GM18507 (cell line): ENCODE data around the gene FBXW5.

Source experiments
- DNase-seq: peaks from one replicate; pipeline ENCODE4 v3.0.0; 2011; ENCODE audit warnings: low read depth; ENCODE audit not compliant: insufficient read length; ENCODE audit errors: extremely low spot score
- FAIRE-seq: peaks from 2 replicates; lab custom pipeline; 2011; peaks lifted over from hg19 to GRCh38; lab: Jason Lieb, UNC

FBXW5 gene

GRCh38 chr9:136939996-136940525 is 4.5 kb downstream of the FBXW5 start:
- FAIRE-seq (no peak), DNase-seq (no peak)

DNA sequence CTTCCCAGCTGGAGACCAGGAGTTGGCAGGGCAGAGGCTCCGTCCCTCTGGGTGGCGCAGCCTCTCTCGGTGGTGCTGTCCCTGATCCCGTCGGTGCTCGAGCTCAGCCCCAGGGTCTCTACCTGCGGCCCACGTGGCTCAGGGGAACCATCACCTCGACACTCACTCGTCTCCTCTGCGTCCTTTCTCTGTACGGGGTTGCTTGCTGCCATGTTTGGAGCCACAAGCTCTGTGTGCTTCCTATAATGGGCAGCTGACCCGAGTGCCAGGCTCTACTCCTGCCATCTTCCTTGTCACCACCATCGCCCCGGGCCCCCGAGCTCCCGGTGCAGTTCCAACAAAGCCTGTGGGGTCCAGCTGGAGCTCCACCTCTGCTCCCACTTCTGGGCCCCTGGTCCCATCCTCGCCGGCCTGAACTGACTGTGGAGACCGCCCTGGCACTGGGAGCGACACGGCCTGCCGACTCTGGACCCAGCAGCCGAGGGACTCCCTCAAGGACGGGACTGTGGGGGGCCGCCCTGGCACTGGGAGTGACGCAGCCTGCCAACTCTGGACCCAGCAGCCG is 5.0 kb downstream of the FBXW5 start:
- DNase-seq (no peak), FAIRE-seq (no peak)

DNA sequence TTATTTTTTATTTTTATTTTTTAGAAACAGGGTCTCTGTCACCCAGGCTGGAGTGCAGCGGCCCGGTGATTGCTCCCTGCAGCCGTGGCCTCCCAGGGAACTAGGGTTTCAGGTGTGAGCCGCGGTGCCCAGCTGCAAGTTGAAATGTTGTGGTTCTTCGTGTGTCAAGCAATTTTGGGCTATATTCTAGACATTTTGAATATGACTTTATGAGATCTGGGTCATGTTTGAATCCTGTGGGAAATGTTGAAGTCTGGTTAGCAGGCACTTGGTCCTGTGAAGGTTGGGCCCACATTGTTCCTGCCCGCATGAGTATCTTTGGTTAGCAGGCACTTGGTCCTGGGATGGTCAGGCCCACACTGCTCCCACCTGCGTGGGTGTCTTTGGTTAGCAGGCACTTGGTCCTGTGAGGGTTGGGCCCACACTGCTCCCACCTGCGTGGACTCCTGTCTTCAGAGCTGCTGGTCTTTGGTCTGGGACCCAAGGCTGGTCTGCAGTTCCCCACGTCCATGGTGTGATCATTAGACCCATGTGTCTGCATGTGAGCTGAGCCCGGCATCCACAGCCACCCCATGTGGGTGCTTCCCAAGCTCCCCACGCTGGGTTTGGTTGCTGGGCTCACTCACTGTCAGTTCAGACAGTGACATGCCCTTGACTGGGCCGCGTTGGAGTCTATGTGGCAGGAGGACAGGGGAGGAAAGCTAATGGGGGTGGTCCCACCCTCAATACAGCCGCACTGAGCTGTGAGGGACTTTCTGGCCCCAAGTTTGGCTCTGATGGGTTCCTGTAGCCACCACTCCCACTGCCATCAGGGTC is 7.1 kb downstream of the FBXW5 start:
- DNase-seq, result no peak
- FAIRE-seq, result no peak

GRCh38 chr9:136936645-136937170 is 7.8 kb downstream of the FBXW5 start:
- DNase-seq (no peak), FAIRE-seq (no peak)

- FAIRE-seq, result no peak
- no peak for DNase-seq
These were observed 8.9 kb downstream of the FBXW5 start for GRCh38 chr9:136935651-136936050.

DNA sequence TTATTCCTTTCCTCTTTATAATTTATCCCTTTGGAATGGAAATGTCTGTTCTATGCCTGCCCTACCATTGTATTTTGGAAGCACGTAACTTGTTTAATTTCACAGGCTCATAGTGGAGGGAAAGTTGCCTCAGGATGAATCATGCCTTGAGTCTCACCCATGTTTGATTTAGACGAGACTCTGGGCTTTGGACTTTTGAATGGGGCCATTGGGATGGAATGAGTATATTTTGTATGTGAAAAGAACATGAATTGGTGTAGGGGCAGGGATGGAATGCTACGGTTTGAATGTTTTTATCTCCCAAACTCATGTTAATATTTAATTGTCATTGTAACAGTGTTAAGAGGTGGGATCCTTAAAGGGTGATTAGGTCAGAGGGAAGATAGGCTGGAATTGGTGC is 10.3 kb downstream of the FBXW5 start:
- DNase-seq (no peak), FAIRE-seq (no peak)

GRCh38 chr9:136931611-136932130 is 12.9 kb downstream of the FBXW5 start:
- FAIRE-seq, result no peak
- DNase-seq, result no peak

- DNase-seq (no peak), FAIRE-seq (no peak)
These were observed 14.5 kb downstream of the FBXW5 start for GRCh38 chr9:136930014-136930413.

DNA sequence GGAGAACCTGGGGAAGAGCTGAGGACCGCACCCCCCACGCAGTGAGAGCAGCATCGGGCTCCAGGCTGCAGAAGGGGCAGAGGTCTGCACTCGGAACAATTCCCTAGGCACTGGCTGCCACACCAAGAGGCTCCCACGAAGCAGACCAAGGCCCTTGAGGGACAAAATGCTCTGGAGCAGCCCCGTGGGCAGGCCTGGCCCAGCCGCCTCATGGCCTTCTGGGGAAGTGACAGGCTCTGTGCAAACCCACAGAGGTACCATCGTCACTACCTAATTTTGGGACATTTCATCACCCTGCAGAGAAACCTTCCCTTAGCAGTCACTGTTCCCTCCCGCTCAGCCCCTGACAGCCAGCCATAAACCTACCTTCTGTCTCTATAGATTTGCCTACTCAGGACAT is 15.9 kb downstream of the FBXW5 start:
- FAIRE-seq, result no peak
- DNase-seq, result no peak

- no peak for FAIRE-seq
- DNase-seq, result no peak
These were observed 16.9 kb downstream of the FBXW5 start for GRCh38 chr9:136927343-136928271.

GRCh38 chr9:136926749-136927148 is 17.8 kb downstream of the FBXW5 start:
- no peak for FAIRE-seq

DNA sequence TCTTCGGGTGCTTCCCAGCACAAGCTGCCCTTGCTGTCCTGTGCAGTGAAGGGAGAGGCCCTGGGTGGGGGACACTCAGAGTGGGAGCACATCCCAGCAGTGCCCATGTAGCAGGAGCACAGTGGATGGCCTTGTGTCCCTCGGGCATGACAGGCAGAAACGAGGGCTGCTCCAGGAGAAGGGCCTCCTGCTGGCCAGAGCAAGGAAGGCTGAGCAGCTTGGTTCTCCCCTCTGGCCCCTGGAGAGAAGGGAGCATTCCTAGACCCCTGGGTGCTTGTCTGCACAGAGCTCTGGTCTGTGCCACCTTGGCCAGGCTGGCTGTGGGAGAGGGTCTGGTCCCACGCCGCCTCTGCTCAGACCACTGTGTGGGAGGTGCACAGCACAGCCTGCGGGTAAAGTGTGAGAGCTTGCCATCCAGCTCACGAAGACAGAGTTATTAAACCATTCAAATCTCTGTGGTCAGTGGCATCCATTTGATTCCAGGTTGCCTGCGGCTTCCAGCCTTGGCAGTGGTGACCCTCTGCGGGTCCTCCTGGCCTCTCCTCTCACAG is 18.3 kb downstream of the FBXW5 start:
- DNase-seq, result no peak
- no peak for FAIRE-seq

More at GRCh38 chr9:136926749-136927148, 17.8 kb downstream of the FBXW5 start:
- no peak for DNase-seq

DNA sequence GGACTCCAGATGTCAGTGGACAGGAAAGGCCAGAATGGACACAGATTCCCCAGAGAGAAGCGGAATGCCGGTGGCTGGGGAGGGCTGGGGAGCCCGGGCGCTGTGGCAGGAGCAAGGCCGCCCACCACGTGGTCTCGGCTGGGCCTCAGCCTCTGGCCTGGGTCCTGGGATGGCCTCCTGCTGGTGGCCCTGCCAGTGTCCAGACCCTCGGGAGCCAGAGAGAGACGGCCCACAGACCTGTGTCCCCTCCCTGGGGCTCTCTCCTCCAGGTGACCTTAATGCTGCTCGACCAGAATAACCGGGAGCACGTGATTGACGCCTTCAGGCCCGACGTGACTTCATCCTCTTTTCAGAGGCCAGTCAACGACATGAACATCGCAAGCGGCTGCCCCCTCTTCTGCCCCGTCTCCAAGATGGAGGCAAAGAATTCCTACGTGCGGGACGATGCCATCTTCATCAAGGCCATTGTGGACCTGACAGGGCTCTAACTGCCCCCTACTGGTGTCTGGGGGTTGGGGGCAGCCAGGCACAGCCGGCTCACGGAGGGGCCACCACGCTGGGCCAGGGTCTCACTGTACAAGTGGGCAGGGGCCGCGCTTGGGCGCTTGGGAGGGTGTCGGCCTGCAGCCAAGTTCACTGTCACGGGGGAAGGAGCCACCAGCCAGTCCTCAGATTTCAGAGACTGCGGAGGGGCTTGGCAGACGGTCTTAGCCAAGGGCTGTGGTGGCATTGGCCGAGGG is 19.0 kb downstream of the FBXW5 start:
- FAIRE-seq (no peak), DNase-seq (no peak)

GRCh38 chr9:136923881-136924280 is 20.7 kb downstream of the FBXW5 start:
- FAIRE-seq (no peak), DNase-seq (no peak)

- FAIRE-seq (no peak), DNase-seq (no peak)
These were observed 22.0 kb downstream of the FBXW5 start for GRCh38 chr9:136922540-136922939.

- FAIRE-seq (no peak), DNase-seq (no peak)
These were observed 22.8 kb downstream of the FBXW5 start for GRCh38 chr9:136921718-136922117.

DNA sequence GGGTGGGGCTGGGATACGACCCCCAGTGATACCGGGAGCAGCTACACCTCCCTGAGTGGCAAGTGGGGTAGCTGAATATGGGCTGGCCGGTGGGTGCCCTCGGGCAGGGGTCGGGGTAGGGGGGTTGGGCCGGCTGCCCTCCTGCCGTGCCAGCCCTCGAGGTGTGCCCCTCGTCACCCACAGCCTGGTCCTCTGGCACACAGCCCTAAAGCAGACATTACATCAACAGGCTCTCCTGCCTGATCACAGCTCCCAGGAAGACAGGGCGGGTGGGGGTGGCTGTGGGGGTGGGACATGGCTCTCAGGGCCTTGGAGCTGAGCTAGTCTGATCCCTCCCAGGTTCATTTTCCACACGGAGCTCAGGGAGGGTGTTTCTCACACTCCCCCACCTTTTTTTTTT is 23.2 kb downstream of the FBXW5 start:
- FAIRE-seq (no peak), DNase-seq (no peak)

GRCh38 chr9:136920734-136921231 is 23.8 kb downstream of the FBXW5 start:
- DNase-seq (no peak), FAIRE-seq (no peak)
